H1 (cell line): ENCODE results near the gene SMIM41. TPM values are rescaled to one million over a fixed set of nuclear protein-coding genes. Genes with fewer than 3 reads are reported as not detected.

Source experiments
- BRCA1 ChIP-seq: IDR thresholded peaks from 2 replicates; pipeline ENCODE4 v1.6.1; 2012; ENCODE audit warnings: low read depth, low read length, improper control_type of control experiment
- CREB1 ChIP-seq: IDR thresholded peaks from 2 replicates; pipeline ENCODE4 v1.6.1; 2012; ENCODE audit warnings: inconsistent platforms
- JUND ChIP-seq: IDR thresholded peaks from 2 replicates; pipeline ENCODE4 v1.6.1; 2011; ENCODE audit warnings: mild to moderate bottlenecking, improper control_type of control experiment, low read length
- KDM5A ChIP-seq: fragments of 200-600 bp; IDR thresholded peaks from 2 replicates; pipeline ENCODE4 v1.7.1; 2012; ENCODE audit warnings: mild to moderate bottlenecking, low read length, inconsistent platforms, mixed read lengths
- NANOG ChIP-seq: IDR thresholded peaks from 2 replicates; pipeline ENCODE4 v1.6.1; 2011; ENCODE audit warnings: low read length, low read depth, mild to moderate bottlenecking, inconsistent platforms; ENCODE audit not compliant: insufficient read depth, poor library complexity, severe bottlenecking
- PHF8 ChIP-seq: fragments of 200-600 bp; sonication (generic); conservative IDR thresholded peaks from 2 replicates; pipeline ENCODE4 v1.7.1; 2012; ENCODE audit warnings: low read depth, mild to moderate bottlenecking, inconsistent platforms, low read length, moderate library complexity
- POLR2AphosphoS5 ChIP-seq: IDR thresholded peaks from 2 replicates; pipeline ENCODE4 v1.6.1; 2011; ENCODE audit warnings: low read depth, low read length
- polyA plus RNA-seq, 7 experiments: library from polyadenylated mRNA; depleted of rRNA in 3 of 7; stranded (reverse) in 5 of 7; unstranded in 2 of 7; fragments of >200 nt in 5 of 7; fragments of 200-250 nt in 2 of 7; gene quantifications; 1 replicate in 5 of 7; 2 replicates in 1 of 7; 4 replicates in 1 of 7; pipeline versions ENCODE4 v1.2.1 to v1.2.3, GENCODE V29; 2011 to 2013; ENCODE audit warnings: missing spikeins in 2 of 7, mixed read lengths in 2 of 7
- total RNA-seq: library from RNA; stranded (reverse); fragmentation: NEBNext Ultra II Directional; extraction: Animal tissue kit (Norgen Biotek cat#: 25700); gene quantifications from 2 replicates; pipeline ENCODE4 v1.2.1, GENCODE V29; 2021
- TF ChIP-seq, protein P1 (sequence below), 3 experiments: IDR thresholded peaks; 1 replicate in 2 of 3; 2 replicates in 1 of 3; pipeline versions ENCODE4 v1.5.1 to v1.6.1; 2011; ENCODE audit warnings: low read length in 3 of 3, mild to moderate bottlenecking in 3 of 3, inconsistent platforms in 2 of 3, low read depth in 1 of 3, moderate library complexity in 1 of 3; ENCODE audit not compliant: insufficient read depth in 1 of 3; ENCODE audit errors: control extremely low read depth in 1 of 3

Gene SMIM41
- total and polyA plus RNA-seq, 2 of the 8 experiments (the other 6 are each of a cell fraction or from before 2014, with no cell fraction given): 0.28 to 0.98 TPM

DNA sequence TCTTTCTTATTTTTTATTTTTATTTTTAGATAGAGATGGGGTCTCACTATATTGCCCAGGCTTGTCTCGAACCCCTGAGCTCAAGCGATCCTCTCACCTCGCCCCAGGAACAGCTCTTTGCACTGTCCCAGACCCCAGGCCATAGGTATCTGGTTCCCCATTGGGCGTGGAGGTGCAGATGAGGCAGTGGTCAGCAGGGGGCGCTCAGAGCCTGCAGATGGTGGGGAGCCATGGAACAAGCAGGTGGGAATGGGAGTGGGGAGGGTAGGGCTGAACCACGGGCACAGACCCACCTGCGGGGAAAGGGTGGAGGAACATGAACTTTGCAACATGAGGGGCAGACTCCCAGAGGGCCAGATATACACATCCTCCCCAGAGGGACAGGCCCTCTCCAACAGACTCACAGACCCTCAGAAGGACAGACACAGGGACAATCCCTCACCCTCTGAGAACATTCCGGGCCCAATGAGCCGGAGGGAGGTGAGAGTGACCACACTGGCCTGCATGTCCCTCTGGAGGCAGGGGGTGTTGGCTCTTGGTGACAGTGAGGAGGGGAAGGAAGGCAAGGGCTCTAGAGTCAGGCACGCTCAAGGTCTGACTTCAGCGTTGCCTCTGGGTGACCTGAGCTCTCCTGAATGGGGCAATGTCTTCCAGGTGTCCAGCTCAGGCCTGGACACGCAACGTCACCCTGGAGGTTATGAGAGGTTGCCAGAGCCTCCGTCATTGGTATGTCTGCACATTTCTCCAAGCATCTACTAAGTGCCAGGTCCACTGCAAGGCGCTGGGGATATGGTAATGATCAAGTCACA lies 77.5 kb downstream of the SMIM41 start (continued):
- TF ChIP-seq PHF8: no peak
- 0 out of 2 replicates have a peak, but pooled peaks have one; percentile 48 for TF ChIP-seq CREB1
- TF ChIP-seq KDM5A: no peak
- no peak for TF ChIP-seq POLR2AphosphoS5
- no peak for TF ChIP-seq BRCA1
- peak; percentile 35; the same call in 1 of the 2 replicates for TF ChIP-seq JUND
- TF ChIP-seq, protein P1, sequence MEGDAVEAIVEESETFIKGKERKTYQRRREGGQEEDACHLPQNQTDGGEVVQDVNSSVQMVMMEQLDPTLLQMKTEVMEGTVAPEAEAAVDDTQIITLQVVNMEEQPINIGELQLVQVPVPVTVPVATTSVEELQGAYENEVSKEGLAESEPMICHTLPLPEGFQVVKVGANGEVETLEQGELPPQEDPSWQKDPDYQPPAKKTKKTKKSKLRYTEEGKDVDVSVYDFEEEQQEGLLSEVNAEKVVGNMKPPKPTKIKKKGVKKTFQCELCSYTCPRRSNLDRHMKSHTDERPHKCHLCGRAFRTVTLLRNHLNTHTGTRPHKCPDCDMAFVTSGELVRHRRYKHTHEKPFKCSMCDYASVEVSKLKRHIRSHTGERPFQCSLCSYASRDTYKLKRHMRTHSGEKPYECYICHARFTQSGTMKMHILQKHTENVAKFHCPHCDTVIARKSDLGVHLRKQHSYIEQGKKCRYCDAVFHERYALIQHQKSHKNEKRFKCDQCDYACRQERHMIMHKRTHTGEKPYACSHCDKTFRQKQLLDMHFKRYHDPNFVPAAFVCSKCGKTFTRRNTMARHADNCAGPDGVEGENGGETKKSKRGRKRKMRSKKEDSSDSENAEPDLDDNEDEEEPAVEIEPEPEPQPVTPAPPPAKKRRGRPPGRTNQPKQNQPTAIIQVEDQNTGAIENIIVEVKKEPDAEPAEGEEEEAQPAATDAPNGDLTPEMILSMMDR (IDR thresholded peaks at IDR 0.05; ENCODE audit: control extremely low read depth in 1 of 3, insufficient read depth in 1 of 3, low read depth in 1 of 3, low read length in 3 of 3): peak in 2 of 3 experiments; percentile 98; a peak in 3 of 4 replicates
- no peak for TF ChIP-seq NANOG
